22Rv1 (cell line): ENCODE measurements around the gene CNGA4.

Experiments used
- H3K27ac ChIP-seq: fragments of 450-650 bp; 2 replicates; pipeline ENCODE4 v1.5.1; 2017
- ZFX ChIP-seq: fragments of 450-650 bp; IDR thresholded peaks from 2 replicates; pipeline ENCODE4 v1.6.1; 2017; ENCODE audit warnings: antibody characterized with exemption, borderline replicate concordance
- TF ChIP-seq, protein P1 (sequence below): fragments of 450-650 bp; IDR thresholded peaks from 2 replicates; pipeline ENCODE4 v1.5.1; 2017; ENCODE audit warnings: mild to moderate bottlenecking

Gene CNGA4

GRCh38 chr11:6209801-6210200, 29.1 kb upstream of the CNGA4 start:
- TF ChIP-seq ZFX: no peak
- TF ChIP-seq, protein P1, sequence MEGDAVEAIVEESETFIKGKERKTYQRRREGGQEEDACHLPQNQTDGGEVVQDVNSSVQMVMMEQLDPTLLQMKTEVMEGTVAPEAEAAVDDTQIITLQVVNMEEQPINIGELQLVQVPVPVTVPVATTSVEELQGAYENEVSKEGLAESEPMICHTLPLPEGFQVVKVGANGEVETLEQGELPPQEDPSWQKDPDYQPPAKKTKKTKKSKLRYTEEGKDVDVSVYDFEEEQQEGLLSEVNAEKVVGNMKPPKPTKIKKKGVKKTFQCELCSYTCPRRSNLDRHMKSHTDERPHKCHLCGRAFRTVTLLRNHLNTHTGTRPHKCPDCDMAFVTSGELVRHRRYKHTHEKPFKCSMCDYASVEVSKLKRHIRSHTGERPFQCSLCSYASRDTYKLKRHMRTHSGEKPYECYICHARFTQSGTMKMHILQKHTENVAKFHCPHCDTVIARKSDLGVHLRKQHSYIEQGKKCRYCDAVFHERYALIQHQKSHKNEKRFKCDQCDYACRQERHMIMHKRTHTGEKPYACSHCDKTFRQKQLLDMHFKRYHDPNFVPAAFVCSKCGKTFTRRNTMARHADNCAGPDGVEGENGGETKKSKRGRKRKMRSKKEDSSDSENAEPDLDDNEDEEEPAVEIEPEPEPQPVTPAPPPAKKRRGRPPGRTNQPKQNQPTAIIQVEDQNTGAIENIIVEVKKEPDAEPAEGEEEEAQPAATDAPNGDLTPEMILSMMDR: no peak
- H3K27ac ChIP-seq: no peak overlapping the region

DNA sequence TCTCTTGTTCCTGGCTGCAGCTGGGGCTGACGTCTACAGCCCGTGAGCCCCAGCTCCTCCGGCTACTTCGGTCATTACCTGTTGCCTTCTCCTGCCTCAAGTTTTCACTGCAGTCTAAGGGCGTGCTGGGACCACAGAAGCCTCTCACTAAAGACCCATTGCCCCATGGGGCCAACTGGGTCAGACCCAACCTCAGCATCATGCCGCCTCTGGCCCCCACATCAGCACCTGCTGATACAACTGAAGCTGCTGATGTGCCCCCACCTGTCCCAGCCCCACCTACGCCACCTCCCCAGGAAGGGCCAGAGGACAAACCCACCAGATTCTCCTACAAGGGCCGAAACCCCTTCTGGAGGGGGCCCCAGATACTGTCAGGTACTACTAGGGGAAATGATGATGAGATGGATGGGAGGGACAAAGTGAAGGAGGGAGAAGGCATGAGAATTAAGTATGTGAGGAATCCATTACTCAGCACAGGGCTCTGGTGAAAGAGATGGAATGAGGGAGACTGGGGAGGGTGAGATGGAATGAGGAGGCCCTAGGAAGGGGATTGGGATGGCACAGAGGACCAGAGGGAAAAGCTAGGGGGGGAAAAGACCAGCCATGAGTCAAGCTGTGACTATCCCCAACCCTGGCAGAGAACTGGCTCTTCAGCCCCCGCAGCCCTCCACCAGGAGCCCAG, 28.5 kb upstream of the CNGA4 start:
- no peak overlapping the region for H3K27ac ChIP-seq
- TF ChIP-seq, protein P1: no peak

DNA sequence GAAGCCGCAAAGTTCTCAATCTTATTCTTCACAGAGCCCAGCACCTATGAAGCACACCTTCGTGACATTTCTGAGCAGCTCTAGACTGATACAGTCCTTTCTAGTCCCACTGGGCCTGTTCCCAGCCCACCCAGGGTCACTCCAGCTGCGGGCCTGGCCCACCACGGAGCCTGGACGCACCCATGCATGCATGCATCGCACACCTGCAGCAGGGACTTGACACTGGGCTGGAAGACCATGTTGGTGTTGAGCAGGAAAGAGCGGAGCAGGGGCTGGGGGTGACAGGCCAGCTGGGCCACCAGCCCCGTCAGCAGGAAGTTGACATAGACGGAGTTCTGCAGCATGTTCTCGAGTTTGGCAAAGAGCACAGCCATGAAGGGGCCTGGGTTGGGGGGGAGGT, 24.4 kb upstream of the CNGA4 start:
- TF ChIP-seq, protein P1: no peak
- TF ChIP-seq ZFX: no peak
- H3K27ac ChIP-seq: no peak overlapping the region

- no peak for TF ChIP-seq ZFX
- TF ChIP-seq, protein P1: no peak
- H3K27ac ChIP-seq: no peak overlapping the region
Measured at GRCh38 chr11:6216501-6216900, 22.4 kb upstream of the CNGA4 start.

DNA sequence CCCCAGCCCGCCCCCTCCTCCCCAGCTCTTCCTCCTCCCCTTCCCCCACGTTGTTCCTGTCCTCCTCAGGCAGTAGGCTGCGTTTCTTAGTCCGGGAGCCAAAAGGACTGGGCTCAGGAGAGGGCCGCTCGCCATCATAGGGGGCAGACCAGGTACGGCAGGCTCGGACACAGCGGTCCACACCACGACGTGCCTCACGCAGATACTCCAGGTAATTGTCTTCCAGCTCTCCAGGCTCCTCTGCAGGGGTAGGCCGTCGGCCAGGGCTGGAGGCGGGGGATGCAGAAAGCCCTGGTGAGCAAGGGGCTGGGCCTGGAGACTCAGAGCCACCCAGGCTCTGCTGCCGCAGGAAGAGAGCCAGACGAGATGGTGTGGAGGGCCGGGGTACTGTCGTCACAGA, 21.2 kb upstream of the CNGA4 start:
- no peak overlapping the region for H3K27ac ChIP-seq
- TF ChIP-seq, protein P1: no peak
- no peak for TF ChIP-seq ZFX

- no peak overlapping the region for H3K27ac ChIP-seq
- TF ChIP-seq, protein P1: no peak
- TF ChIP-seq ZFX: no peak
Measured at GRCh38 chr11:6219359-6219758, 19.5 kb upstream of the CNGA4 start.

- no peak overlapping the region for H3K27ac ChIP-seq
- TF ChIP-seq, protein P1: no peak
- no peak for TF ChIP-seq ZFX
Measured at GRCh38 chr11:6223854-6224253, 15.0 kb upstream of the CNGA4 start.
